SK-N-SH treated with all-trans-retinoic acid at 6 μM for 48 hours (cell line): ENCODE measurements around the gene PLEKHG4B.

Experiments used
- ARNTL ChIP-seq: fragments of 450-650 bp; formaldehyde crosslinking; IDR thresholded peaks from 2 replicates; pipeline ENCODE4 v1.5.0; 2020; ENCODE audit warnings: low read depth, mild to moderate bottlenecking, moderate library complexity, borderline replicate concordance
- ISL1 ChIP-seq: fragments of 250-450 bp; sonication (Bioruptor Pico); IDR thresholded peaks from 2 replicates; pipeline ENCODE4 v2.1.2; 2022; ENCODE audit warnings: mild to moderate bottlenecking, moderate library complexity
- RARB ChIP-seq: fragments of 250-450 bp; sonication (Bioruptor Pico); IDR thresholded peaks from 2 replicates; pipeline ENCODE4 v1.8.0; 2021; ENCODE audit warnings: mild to moderate bottlenecking, moderate library complexity
- TCF4 ChIP-seq: fragments of 250-450 bp; sonication (Bioruptor Pico); IDR thresholded peaks from 2 replicates; pipeline ENCODE4 v1.8.0; 2021; ENCODE audit warnings: mild to moderate bottlenecking, moderate library complexity, borderline replicate concordance
- TF ChIP-seq, protein P1 (sequence below): fragments of 250-450 bp; sonication (Bioruptor Pico); IDR thresholded peaks from 2 replicates; pipeline ENCODE4 v1.5.1; 2020; ENCODE audit warnings: low read depth, mild to moderate bottlenecking, moderate library complexity
- TF ChIP-seq, protein P2 (sequence below): fragments of 250-450 bp; sonication (Bioruptor Pico); IDR thresholded peaks from 2 replicates; pipeline ENCODE4 v1.8.0; 2020; ENCODE audit warnings: mild to moderate bottlenecking, moderate library complexity, borderline replicate concordance
- TF ChIP-seq, protein P3 (sequence below): fragments of 250-450 bp; sonication (Bioruptor Pico); IDR thresholded peaks from 2 replicates; pipeline ENCODE4 v1.5.0; 2020; ENCODE audit warnings: mild to moderate bottlenecking, moderate library complexity

DNA sequence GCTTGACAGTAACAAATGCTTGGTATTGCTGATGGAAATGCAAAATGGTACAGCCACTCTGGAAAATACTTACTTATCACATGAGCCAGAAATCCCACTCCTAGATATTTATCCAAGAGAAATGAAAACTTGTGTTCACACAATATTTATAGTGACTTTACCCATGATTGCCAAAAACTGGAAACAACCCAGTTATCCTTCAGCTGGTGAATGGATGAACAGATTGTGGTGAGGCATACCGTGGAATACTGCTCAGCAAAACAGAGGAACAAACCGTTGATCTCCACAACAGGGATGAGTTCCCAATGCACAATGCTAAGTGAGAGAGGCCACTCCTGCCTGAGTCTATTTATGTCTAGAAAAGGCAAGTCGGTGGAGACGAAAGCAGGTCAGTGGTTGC lies 58.8 kb downstream of the PLEKHG4B start:
- TF ChIP-seq RARB (no peak), ARNTL (CRISPR knock-in tag) (no peak), ISL1 (CRISPR knock-in tag) (no peak), TCF4 (no peak)
- TF ChIP-seq, protein P1, sequence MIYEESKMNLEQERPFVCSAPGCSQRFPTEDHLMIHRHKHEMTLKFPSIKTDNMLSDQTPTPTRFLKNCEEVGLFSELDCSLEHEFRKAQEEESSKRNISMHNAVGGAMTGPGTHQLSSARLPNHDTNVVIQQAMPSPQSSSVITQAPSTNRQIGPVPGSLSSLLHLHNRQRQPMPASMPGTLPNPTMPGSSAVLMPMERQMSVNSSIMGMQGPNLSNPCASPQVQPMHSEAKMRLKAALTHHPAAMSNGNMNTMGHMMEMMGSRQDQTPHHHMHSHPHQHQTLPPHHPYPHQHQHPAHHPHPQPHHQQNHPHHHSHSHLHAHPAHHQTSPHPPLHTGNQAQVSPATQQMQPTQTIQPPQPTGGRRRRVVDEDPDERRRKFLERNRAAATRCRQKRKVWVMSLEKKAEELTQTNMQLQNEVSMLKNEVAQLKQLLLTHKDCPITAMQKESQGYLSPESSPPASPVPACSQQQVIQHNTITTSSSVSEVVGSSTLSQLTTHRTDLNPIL (CRISPR knock-in tag), result no peak
- TF ChIP-seq, protein P2, sequence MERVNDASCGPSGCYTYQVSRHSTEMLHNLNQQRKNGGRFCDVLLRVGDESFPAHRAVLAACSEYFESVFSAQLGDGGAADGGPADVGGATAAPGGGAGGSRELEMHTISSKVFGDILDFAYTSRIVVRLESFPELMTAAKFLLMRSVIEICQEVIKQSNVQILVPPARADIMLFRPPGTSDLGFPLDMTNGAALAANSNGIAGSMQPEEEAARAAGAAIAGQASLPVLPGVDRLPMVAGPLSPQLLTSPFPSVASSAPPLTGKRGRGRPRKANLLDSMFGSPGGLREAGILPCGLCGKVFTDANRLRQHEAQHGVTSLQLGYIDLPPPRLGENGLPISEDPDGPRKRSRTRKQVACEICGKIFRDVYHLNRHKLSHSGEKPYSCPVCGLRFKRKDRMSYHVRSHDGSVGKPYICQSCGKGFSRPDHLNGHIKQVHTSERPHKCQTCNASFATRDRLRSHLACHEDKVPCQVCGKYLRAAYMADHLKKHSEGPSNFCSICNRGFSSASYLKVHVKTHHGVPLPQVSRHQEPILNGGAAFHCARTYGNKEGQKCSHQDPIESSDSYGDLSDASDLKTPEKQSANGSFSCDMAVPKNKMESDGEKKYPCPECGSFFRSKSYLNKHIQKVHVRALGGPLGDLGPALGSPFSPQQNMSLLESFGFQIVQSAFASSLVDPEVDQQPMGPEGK, result no peak
- TF ChIP-seq, protein P3, sequence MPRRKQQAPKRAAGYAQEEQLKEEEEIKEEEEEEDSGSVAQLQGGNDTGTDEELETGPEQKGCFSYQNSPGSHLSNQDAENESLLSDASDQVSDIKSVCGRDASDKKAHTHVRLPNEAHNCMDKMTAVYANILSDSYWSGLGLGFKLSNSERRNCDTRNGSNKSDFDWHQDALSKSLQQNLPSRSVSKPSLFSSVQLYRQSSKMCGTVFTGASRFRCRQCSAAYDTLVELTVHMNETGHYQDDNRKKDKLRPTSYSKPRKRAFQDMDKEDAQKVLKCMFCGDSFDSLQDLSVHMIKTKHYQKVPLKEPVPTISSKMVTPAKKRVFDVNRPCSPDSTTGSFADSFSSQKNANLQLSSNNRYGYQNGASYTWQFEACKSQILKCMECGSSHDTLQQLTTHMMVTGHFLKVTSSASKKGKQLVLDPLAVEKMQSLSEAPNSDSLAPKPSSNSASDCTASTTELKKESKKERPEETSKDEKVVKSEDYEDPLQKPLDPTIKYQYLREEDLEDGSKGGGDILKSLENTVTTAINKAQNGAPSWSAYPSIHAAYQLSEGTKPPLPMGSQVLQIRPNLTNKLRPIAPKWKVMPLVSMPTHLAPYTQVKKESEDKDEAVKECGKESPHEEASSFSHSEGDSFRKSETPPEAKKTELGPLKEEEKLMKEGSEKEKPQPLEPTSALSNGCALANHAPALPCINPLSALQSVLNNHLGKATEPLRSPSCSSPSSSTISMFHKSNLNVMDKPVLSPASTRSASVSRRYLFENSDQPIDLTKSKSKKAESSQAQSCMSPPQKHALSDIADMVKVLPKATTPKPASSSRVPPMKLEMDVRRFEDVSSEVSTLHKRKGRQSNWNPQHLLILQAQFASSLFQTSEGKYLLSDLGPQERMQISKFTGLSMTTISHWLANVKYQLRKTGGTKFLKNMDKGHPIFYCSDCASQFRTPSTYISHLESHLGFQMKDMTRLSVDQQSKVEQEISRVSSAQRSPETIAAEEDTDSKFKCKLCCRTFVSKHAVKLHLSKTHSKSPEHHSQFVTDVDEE (CRISPR knock-in tag), result no peak
